Stimulated activated CD8-positive, alpha-beta memory T cell treated with anti-CD3 and anti-CD28 coated beads, Interleukin-7, amount 100 ng/mL, for 1 hour (primary cell): ENCODE data around the gene MPL.
"Not testable (repeated sequence)": the region's sequence is repeated elsewhere in the genome, so short reads cannot be mapped to it uniquely, and the experiment has no call there.

ENCODE experiments used
- DNase-seq, 2 donors: peaks; one replicate each; pipeline ENCODE4 v3.0.0-alpha.2; 2020; ENCODE audit warnings: low read depth in 2 of 2

MPL gene

DNA sequence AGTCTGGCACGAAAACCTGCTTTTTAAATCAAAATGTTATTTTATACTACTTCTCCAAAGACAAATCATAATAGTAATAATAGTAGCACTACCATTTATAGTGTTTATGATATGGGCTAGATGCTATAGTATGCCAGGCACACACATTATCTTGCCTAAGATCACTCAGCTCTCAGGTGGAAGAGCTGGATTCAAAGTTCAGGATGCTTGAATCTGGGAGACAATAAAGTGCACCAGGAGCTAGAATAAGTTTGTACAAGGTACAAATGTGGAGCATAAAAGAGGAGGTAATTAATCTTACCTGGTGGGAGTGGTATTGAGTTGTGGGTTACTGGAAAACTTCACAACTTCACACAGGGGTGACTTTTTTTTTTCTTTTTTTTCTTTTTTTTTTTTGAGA, 40.2 kb downstream of the MPL start:
- DNase-seq: no peak

DNA sequence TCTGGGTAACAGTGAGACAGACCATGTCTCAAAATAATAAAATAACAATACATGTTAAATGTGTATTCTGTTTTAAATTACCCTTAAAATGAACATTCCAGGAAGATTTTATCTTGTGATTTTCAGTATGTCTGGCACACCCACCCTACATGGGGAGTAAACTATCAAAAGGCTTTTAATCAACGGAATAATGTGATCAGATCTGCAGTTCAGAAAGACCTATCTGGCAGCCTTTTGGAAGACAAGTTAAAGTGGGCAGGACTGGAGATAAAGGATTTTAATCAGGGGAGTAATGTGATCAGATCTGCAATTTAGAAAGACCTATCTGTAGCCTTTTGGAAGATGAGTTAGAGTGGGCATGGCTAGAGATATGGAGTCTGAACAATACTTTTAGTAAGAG, 41.9 kb downstream of the MPL start:
- no peak for DNase-seq

DNA sequence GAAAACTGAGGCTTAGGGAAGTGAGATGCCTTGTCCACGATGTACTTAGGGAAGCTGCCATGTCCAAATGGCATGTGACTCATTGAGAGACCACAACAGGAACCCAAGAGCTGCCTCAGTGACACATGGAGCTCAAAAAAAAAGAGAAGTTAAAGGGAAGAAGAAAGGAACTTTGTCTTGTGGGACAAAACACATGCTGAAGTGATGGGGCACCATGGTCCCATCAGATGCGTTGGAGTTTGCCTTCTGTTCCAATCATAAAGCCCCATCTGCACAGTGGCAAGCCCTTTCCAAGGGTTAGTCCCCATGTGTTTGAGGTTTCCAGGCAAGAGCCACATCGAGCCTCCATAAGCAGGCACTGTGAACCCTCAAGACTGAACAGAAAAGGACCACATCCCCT, 44.0 kb downstream of the MPL start:
- no peak for DNase-seq

DNA sequence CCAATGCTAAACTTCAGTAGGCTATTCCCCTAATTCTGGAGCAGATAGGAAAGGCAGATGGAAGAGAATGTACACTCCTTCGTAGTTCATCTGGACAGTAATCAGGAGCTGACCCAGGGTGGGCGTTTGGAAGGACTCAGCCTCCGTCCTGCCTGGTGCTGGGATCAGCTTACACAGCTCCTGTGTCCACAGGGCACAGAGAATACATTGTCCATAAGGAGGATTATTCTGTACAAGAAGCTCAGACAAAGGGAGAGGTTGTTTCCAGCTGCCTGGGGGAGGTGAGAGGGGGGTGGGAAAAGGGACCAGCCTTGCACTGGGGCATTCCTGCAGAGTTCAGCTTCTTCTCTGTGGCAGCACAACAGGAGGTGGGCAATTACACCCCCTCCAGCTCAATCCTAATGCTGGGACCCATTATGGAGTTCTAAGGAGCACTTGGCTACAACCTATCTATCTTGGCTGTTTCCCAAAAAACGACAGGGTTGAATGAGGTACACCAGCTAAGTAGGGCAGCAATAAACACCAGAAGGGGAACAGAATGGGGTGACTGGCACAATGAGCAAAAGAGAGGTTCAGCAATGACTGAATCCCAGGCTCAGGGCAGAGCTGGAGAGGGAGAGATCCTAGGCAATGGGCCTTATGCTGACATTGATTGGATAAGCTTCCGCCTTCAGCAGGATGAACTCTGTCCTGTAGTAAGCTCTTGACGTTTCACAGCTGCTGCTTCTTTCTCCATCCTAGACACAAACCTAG, 44.6 kb downstream of the MPL start:
- DNase-seq: no peak

DNA sequence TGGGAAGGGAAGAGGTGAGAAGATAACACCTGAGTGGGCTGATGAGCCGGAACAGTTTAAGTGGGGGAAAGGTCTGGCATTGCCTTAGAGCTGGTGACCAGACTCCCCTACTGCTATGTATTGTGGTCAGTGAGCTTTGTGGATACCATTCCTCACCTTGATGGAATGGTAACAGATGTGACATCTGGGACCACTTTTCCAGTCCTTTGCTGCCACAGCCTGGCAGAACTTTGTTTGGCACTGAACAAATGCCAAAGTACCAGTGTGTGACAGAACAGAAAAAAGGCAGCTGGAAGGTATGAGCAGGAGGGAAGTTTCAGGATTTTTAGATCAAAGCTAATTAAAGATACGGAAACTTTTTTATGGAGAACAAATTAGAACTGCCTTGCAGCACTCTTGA, 45.8 kb downstream of the MPL start:
- DNase-seq: no peak

DNA sequence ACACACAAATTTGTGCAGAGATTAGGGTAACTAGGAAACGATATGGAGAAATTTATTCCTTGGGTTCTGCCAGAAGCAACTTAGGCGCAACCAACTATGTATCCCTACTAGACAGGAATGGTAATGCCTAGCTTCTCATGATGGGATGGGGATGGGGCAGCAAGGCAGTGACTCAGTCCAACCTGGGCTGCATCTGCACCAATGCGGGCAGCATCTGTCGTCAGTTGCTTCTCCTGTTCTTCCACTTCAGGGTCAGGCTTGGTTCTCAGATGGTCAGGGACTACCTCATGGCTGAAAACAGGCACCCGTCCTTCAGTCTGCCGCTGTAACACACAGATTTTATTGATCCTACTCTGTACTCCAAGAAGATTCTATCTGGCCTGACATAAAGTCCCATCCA, 49.1 kb downstream of the MPL start:
- DNase-seq: no peak

DNA sequence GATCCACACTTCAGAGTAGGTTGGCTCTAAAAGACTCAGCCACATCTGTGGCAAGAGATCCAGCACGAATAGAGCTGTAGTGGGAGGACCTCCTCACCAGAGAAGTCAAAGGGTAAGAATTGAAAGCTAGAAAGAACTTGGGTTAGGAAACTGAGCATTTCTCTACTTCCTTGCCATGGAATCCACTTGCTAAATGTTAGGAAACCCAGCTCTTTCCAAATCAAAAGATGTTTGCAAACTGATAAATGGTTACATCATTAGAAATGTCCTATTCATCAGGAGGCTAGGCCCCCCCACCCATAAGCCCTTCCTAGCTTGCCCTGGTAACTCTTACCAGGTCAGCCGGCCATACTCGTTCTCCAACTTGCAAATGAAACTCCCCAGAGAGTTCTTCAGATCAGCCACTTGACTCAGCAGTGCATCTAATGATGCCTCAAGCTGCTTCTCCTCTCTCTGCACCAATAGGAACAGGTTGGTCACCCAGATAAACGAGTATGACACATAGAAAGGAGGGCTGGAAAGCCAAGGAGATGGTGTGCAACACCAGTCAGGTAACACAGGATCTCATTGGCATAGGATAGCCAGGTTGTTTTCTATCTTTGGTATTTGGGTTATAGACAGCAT, 50.5 kb downstream of the MPL start:
- no peak for DNase-seq

DNA sequence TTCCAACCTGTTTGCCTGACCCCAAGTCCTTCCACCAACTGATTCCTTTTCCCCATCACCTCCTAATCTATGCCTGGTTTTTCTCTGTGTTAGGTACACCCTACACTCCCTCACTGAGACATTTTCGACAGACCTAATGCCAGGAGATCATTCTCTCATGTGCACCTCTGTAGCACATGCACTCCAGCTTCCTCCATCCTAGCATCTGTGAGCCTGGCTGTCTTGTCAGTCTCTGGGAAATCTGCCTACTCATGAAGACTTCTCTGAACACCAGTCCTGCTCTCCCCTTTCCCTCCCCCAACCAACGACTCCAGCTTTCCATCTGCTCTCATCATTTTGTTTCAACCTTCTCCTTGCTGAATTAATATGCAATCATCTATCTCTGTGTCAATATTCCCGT, 51.0 kb downstream of the MPL start:
- DNase-seq: no peak

DNA sequence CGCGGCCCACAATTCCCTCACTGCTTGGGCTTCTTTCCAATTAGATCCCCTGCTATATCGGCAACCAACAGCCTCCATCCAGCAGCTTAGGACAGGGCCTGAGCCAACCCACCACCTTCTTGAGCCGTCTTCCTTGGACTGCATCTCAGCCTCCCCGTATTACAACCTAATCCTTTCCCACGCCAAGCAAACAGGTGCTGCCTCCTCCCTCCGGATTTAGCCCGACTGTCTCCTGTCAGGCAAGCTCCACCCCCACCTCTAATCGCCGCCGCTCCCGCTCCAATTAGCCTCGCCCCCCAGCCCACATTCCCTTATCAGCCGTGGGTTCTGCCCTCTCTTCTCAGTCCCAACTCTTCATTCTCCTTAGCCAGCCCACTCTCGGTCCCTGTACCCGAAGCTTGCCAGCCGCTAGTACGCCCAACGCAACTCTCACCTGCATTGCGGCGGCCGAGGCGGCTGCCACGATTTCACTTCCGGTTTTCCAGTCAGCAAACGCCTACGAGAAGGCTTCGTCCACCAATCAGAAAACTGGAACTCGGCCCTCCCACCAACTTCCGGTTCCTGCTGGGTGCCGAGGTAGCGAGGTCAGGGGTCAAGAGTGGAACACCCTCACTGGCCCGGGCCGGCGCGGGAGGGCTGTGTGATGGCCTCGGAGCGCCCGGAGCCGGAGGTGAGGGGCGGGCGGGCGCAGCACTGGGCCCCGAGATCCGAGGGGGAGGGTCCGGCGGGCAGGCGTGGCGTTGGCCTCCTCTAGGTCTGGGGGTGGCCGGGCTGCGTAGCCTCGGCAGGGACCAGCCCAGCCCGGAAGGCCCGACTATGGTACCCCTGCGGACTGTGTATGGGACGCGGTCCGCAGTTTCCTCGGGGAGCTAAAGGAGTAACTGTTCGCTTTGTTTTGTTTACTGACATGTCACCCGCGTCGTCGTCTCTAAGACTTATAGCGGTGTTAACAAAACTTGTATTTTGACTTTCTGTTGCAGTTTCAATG, 52.0 kb downstream of the MPL start, which contains the start of the genes MED8 and SZT2:
Gene MED8 (minus strand): TSS at position 475 of the 988 bp plus-strand sequence. CDS start 36 bp downstream, at position 439.
Gene SZT2 (plus strand): TSS at position 574 of the 988 bp plus-strand sequence. CDS start 70 bp downstream, at position 644.
- DNase-seq: peak; percentile 82 to 89

DNA sequence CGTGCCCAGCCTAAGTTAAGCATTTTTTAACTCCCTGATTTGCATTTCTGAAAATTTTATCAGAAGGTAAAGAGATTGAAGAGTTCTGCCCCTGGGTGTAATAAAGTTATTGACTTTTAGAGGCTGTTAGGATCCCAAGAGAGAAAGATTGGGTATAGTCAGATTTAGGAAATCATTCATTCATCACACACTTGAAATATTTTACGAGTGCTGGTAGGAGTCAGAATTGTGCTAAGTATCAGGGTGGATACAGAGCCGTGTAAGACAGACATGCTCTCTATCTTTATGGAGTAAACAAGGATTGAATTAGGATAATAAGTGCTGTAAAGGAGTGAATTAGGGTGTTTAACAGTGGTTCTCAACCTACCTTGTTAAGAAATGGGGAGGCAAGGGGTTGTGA, 55.1 kb downstream of the MPL start:
- DNase-seq: no peak

DNA sequence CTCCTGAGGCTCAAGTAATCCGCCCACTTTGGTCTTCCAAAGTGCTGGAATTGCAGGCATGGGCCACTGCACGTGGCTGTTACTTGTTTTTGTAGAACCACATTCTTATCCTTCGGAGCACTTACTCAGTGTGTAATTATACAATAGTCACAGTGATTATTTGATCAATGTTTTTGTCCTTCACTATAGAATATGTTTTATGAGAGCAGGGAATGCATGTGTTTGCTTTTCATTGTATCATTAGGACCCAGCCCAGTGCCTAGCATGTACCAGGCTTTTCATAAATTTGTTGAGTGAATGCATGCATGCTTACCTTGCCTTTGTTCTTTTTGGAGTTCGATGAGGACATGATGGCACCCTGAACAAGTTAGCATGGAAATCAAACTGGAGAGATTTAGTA, 57.9 kb downstream of the MPL start:
- DNase-seq: no peak

DNA sequence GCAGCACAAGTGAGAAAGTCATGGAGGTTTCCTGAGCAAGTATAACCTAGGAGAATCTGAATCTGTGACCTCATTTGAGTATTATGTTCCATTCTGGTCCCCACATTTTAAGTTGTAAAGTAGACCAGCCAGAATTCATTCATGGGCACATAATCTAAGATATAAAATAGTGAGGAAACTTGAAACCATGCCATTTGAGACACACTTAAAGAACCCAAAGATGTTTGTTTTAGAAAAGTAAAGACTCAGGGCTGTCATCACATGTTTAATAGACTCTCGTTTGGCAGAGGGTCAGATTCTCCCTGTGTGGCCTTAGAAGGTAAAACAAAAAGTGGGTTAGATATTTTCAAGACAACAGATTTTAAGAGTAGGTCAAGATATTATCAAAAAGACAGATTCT, 58.4 kb downstream of the MPL start:
- DNase-seq: no peak

DNA sequence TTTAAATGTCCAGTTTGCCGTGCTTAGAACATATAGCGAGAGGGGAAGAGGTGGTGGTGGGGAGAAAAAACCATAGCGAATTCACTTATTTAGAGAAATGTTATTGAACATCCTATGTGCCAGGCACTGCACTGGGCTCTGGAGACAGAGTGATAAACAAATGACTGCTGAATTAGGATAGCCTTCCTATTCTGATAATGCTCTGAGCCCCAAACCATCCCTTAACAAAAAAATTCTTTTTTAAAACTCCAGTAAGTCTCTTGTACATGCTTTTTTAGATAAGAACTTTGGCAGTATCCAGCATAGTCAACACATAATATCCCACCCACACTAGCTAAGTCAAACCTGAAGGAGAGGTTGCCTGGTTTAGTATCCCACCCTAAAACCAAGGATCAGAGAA, 60.6 kb downstream of the MPL start:
- DNase-seq: no peak

DNA sequence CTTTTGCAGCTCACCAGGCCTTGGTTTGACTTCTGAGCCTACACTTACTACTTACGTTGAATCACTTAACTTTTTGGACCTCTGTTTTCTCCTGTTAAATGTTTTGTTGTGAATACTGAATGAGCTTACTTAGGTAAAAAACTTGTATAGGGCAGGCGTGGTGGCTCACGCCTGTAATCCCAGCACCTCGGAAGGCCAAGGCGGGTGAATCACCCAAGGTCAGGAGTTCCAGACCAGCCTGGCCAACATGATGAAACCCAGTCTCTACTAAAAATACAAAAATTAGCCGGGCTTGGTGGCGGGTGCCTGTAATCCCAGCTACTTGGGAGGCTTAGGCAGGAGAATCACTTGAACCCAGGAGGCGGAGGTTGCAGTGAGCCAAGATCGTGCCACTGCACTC, 62.8 kb downstream of the MPL start:
- not testable (repeated sequence) for DNase-seq

DNA sequence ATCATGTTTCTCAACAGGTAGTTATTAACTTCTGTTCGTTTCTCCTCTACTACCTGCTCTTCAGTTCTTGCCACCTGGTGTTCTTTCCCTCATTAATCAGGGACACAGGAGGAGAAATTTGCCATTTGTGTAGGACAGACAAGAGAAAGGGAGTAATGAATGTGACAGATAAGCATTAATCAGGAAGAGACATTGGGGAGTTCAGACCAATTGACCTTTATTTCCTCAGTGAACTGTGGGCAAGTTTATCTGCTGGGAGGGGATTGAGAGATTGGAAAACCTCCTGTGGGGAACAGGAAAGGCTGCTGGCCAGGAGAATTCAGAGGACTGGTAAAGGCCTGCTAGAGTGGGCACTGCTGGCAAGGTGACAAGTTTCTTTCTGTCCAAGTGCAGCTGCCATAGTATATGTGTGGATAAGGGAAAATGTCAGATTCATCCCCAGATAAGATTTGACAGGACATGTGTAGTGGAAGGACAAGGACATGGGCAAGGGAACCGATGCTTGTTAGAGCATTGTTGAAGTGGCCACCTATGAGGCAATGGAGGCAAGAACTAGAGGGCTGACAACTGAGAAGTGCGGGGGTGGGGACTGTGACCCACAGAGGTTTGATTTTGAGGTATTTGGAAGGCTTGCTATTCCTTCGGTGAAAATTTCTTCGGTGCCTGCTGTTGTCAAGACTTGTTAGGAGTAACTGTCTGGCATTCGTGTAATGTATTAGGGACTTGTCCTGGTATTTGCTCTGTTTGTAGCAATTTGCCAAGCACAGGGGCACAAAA, 64.7 kb downstream of the MPL start:
- DNase-seq: no peak
